RCC 7860 (cell line): ENCODE measurements around the gene NR1D1.

ENCODE experiments used
- DNase-seq: peaks from one replicate; pipeline ENCODE4 v3.0.0-alpha.2; 2015; ENCODE audit warnings: low spot score
- FAIRE-seq: peaks from 2 replicates; lab custom pipeline; 2012; peaks lifted over from hg19 to GRCh38; lab: Jason Lieb, UNC

The NR1D1 gene

GRCh38 chr17:40076591-40076990 is 23.8 kb downstream of the NR1D1 start:
- FAIRE-seq: no peak
- DNase-seq: no peak

- DNase-seq (no peak), FAIRE-seq (no peak)
Measured at GRCh38 chr17:40075942-40076498, 24.4 kb downstream of the NR1D1 start.

GRCh38 chr17:40075201-40075941 is 25.0 kb downstream of the NR1D1 start:
- peak; percentile 19 for DNase-seq
- no peak for FAIRE-seq

- DNase-seq (no peak), FAIRE-seq (no peak)
Measured at GRCh38 chr17:40074871-40075200, 25.6 kb downstream of the NR1D1 start.

GRCh38 chr17:40074175-40074512 is 26.2 kb downstream of the NR1D1 start:
- no peak for DNase-seq
- FAIRE-seq: no peak

GRCh38 chr17:40073454-40074174 is 26.8 kb downstream of the NR1D1 start:
- FAIRE-seq (no peak), DNase-seq (no peak)

- no peak for DNase-seq
- no peak for FAIRE-seq
Measured at GRCh38 chr17:40072735-40073346, 27.5 kb downstream of the NR1D1 start.

GRCh38 chr17:40072040-40072734 is 28.2 kb downstream of the NR1D1 start:
- no peak for FAIRE-seq
- no peak for DNase-seq

GRCh38 chr17:40071313-40072039 is 28.9 kb downstream of the NR1D1 start:
- FAIRE-seq (no peak), DNase-seq (no peak)

- no peak for FAIRE-seq
- no peak for DNase-seq
Measured at GRCh38 chr17:40070709-40071312, 29.6 kb downstream of the NR1D1 start.

GRCh38 chr17:40069751-40070708 is 30.4 kb downstream of the NR1D1 start:
- no peak for DNase-seq
- no peak for FAIRE-seq

- FAIRE-seq: no peak
- DNase-seq: peak; percentile 44
Measured at GRCh38 chr17:40068917-40069750, 31.3 kb downstream of the NR1D1 start.

GRCh38 chr17:40068584-40068916 is 31.8 kb downstream of the NR1D1 start:
- FAIRE-seq (no peak), DNase-seq (no peak)

- FAIRE-seq: no peak
Measured at GRCh38 chr17:40068129-40068581, 32.2 kb downstream of the NR1D1 start.

GRCh38 chr17:40067710-40068109 is 32.7 kb downstream of the NR1D1 start:
- DNase-seq (no peak), FAIRE-seq (no peak)

More at GRCh38 chr17:40068129-40068581, 32.2 kb downstream of the NR1D1 start:
- no peak for DNase-seq

- DNase-seq: no peak
- FAIRE-seq: no peak
Measured at GRCh38 chr17:40065769-40066510, 34.4 kb downstream of the NR1D1 start.

GRCh38 chr17:40064971-40065768 is 35.2 kb downstream of the NR1D1 start:
- DNase-seq (no peak), FAIRE-seq (no peak)
